Ishikawa (cell line): ENCODE results near the gene RNU7-1.

Source experiments
- CEBPB ChIP-seq: IDR thresholded peaks from 2 replicates; pipeline ENCODE4 v1.6.1; 2012
- CREB1 ChIP-seq: IDR thresholded peaks from 2 replicates; pipeline ENCODE4 v1.6.1; 2012; ENCODE audit warnings: low read depth
- EGR1 ChIP-seq: IDR thresholded peaks from 2 replicates; pipeline ENCODE4 v1.6.1; 2012
- EP300 ChIP-seq: IDR thresholded peaks from 2 replicates; pipeline ENCODE4 v1.6.1; 2012; ENCODE audit warnings: borderline replicate concordance
- FOXM1 ChIP-seq: IDR thresholded peaks from 2 replicates; pipeline ENCODE4 v1.6.1; 2012; ENCODE audit warnings: low read depth, borderline replicate concordance
- MAX ChIP-seq: IDR thresholded peaks from 2 replicates; pipeline ENCODE4 v1.6.1; 2012
- NFIC ChIP-seq: IDR thresholded peaks from 2 replicates; pipeline ENCODE4 v1.6.1; 2012
- RAD21 ChIP-seq: IDR thresholded peaks from 2 replicates; pipeline ENCODE4 v1.6.1; 2012; ENCODE audit warnings: low read depth
- REST ChIP-seq: IDR thresholded peaks from 2 replicates; pipeline ENCODE4 v1.6.1; 2012; ENCODE audit warnings: low read depth, mild to moderate bottlenecking
- TAF1 ChIP-seq: IDR thresholded peaks from 2 replicates; pipeline ENCODE4 v1.6.1; 2012; ENCODE audit warnings: low read depth, mild to moderate bottlenecking
- TCF12 ChIP-seq: IDR thresholded peaks from 2 replicates; pipeline ENCODE4 v1.6.1; 2012; ENCODE audit warnings: low read depth
- TEAD4 ChIP-seq: IDR thresholded peaks from 2 replicates; pipeline ENCODE4 v1.6.1; 2012
- USF1 ChIP-seq: IDR thresholded peaks from 2 replicates; pipeline ENCODE4 v1.6.1; 2012
- YY1 ChIP-seq: IDR thresholded peaks from 2 replicates; pipeline ENCODE4 v1.6.1; 2012; ENCODE audit warnings: low read depth
- ZBTB7A ChIP-seq: IDR thresholded peaks from 2 replicates; pipeline ENCODE4 v1.6.1; 2012; ENCODE audit warnings: low read depth

RNU7-1 gene

GRCh38 chr12:6936194-6936635 is 7.4 kb upstream of the RNU7-1 start:
- TF ChIP-seq TEAD4 (no peak), USF1 (no peak), YY1 (no peak), CREB1 (no peak), FOXM1 (no peak), EP300 (no peak), ZBTB7A (no peak), CEBPB (no peak), MAX (no peak), EGR1 (no peak), TAF1 (no peak), TCF12 (no peak), NFIC (no peak), RAD21 (no peak), REST (no peak)

- TF ChIP-seq ZBTB7A (0 out of 2 replicates have a peak, but pooled peaks have one; percentile 62), RAD21 (no peak)
Observed at GRCh38 chr12:6936636-6937480, 6.8 kb upstream of the RNU7-1 start.

GRCh38 chr12:6937481-6938352 is 5.9 kb upstream of the RNU7-1 start:
- TF ChIP-seq TAF1 (peak; percentile 53; the same call in 1 of the 2 replicates), CREB1 (peak; percentile 92), TEAD4 (peak; percentile 74), ZBTB7A (peak; percentile 20; the same call in 1 of the 2 replicates), TCF12 (peak; percentile 81), CEBPB (no peak; the same call in 1 of the 2 replicates), EP300 (peak; percentile 64; the same call in 1 of the 2 replicates), YY1 (peak; percentile 83), EGR1 (peak; percentile 87), REST (no peak), FOXM1 (0 out of 2 replicates have a peak, but pooled peaks have one; percentile 46), USF1 (peak; percentile 64), RAD21 (peak; percentile 47; the same call in 1 of the 2 replicates), MAX (peak; percentile 96), NFIC (peak; percentile 41; the same call in 1 of the 2 replicates)

GRCh38 chr12:6938353-6939190 is 5.0 kb upstream of the RNU7-1 start:
- TF ChIP-seq REST (no peak), NFIC (no peak), ZBTB7A (no peak), MAX (no peak), YY1 (no peak), TEAD4 (no peak), RAD21 (no peak), USF1 (no peak), CREB1 (no peak), TCF12 (no peak), TAF1 (no peak), FOXM1 (no peak), EGR1 (no peak), CEBPB (no peak), EP300 (no peak)
